Cerebellar nuclear complex (tissue), 1 donor: ENCODE data around the gene OTOP3.

ENCODE experiments used
- DNase-seq, 2 experiments: peaks; one replicate each; lab custom pipeline; 2025; lab: John Stamatoyannopoulos, UW

The OTOP3 gene

GRCh38 chr17:74916851-74917199, 18.9 kb upstream of the OTOP3 start:
- DNase-seq, result no peak

GRCh38 chr17:74917430-74917829, 18.3 kb upstream of the OTOP3 start:
- no peak for DNase-seq

GRCh38 chr17:74918906-74919305, 16.8 kb upstream of the OTOP3 start:
- no peak for DNase-seq

- DNase-seq, result no peak
Observed at GRCh38 chr17:74919440-74920305, 16.0 kb upstream of the OTOP3 start.

GRCh38 chr17:74920306-74920620, 15.4 kb upstream of the OTOP3 start:
- DNase-seq, result no peak

- DNase-seq, result no peak
Observed at GRCh38 chr17:74920642-74921025, 15.1 kb upstream of the OTOP3 start.

- DNase-seq, result no peak
Observed at GRCh38 chr17:74921026-74921681, 14.5 kb upstream of the OTOP3 start.

- no peak for DNase-seq
Observed at GRCh38 chr17:74921769-74922168, 13.9 kb upstream of the OTOP3 start.

- DNase-seq, result no peak
Observed at GRCh38 chr17:74922172-74922571, 13.5 kb upstream of the OTOP3 start.

GRCh38 chr17:74922694-74923537, 12.8 kb upstream of the OTOP3 start, which contains the start of gene USH1G:
Gene USH1G, minus strand, starts transcription at chr17:74923255. Its CDS starts 182 bp downstream, at chr17:74923073.
- no peak for DNase-seq

- no peak for DNase-seq
Observed at GRCh38 chr17:74923538-74924249, 12.0 kb upstream of the OTOP3 start.

GRCh38 chr17:74924250-74924948, 11.3 kb upstream of the OTOP3 start, which contains the start of gene OTOP2:
Gene OTOP2, plus strand, starts transcription at chr17:74924273. Its CDS starts 360 bp downstream, at chr17:74924633.
- DNase-seq, result no peak

GRCh38 chr17:74925242-74925641, 10.5 kb upstream of the OTOP3 start:
- DNase-seq, result no peak

- no peak for DNase-seq
Observed at GRCh38 chr17:74928786-74929185, 6.9 kb upstream of the OTOP3 start.

GRCh38 chr17:74930535-74931036, 5.1 kb upstream of the OTOP3 start:
- no peak for DNase-seq

GRCh38 chr17:74935048-74935447, 650 bp upstream of the OTOP3 start:
- DNase-seq, result no peak

- no peak for DNase-seq
Observed at GRCh38 chr17:74936470-74936799, 737 bp downstream of the OTOP3 start.

GRCh38 chr17:74937064-74938051, 1.7 kb downstream of the OTOP3 start:
- DNase-seq, result no peak

- no peak for DNase-seq
Observed at GRCh38 chr17:74938194-74938950, 2.7 kb downstream of the OTOP3 start.
